NB4 (cell line): Measurements from ENCODE around the gene PRKD1.

Experiments
- CTCF ChIP-seq: IDR thresholded peaks from one replicate; pipeline ENCODE4 v1.5.1; 2012; ENCODE audit warnings: low read depth, low read length
- MYC ChIP-seq: IDR thresholded peaks from 2 replicates; pipeline ENCODE4 v1.6.1; 2011; ENCODE audit warnings: low read depth, low read length
- POLR2A ChIP-seq: IDR thresholded peaks from 2 replicates; pipeline ENCODE4 v1.6.1; 2011; ENCODE audit warnings: mild to moderate bottlenecking; ENCODE audit not compliant: insufficient read length; ENCODE audit errors: extremely low read depth
- TF ChIP-seq, protein P1 (sequence below): IDR thresholded peaks from 2 replicates; pipeline ENCODE4 v1.6.1; 2011; ENCODE audit warnings: low read depth, low read length

DNA sequence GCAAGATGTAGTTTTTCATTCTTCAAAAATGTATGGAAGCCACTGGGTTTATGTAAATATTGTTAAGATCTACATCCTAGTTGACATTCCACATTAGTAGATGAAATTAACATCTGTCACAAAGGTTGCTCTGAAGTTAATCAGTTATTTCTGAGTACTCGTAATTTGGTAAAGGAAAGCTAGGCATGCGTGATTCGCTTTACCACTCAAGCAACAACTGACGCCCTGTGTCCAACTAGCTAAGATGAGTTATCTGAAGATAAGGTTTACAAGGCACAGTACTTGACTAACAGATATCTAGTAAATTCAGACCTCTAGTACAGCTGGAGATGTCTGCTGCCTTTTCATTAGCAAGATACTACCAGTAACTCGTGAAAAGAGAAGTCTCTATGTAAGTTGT, 14.1 kb downstream of the PRKD1 start:
- TF ChIP-seq CTCF: no peak
- TF ChIP-seq, protein P1, sequence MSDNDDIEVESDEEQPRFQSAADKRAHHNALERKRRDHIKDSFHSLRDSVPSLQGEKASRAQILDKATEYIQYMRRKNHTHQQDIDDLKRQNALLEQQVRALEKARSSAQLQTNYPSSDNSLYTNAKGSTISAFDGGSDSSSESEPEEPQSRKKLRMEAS: no peak
- no peak for TF ChIP-seq POLR2A
- no peak for TF ChIP-seq MYC
